HEK293 (cell line): Measurements from ENCODE around the gene PIGP.

ENCODE experiments used
- BCL11B ChIP-seq: fragments of 450-650 bp; formaldehyde crosslinking; IDR thresholded peaks from 2 replicates; pipeline ENCODE4 v1.5.1; 2016; ENCODE audit warnings: low read depth, missing biosample characterization, missing genetic modification characterization
- FEZF1 ChIP-seq: fragments of 450-650 bp; formaldehyde crosslinking; IDR thresholded peaks from 2 replicates; pipeline ENCODE4 v1.5.1; 2016; ENCODE audit warnings: missing biosample characterization, missing genetic modification characterization
- HOXA7 ChIP-seq: sonication (generic); formaldehyde crosslinking; IDR thresholded peaks from 2 replicates; pipeline ENCODE4 v1.8.1; 2022; ENCODE audit warnings: missing genetic modification reagents, borderline replicate concordance
- YY1 ChIP-seq: fragments of 450-650 bp; formaldehyde crosslinking; IDR thresholded peaks from 2 replicates; pipeline ENCODE4 v1.5.1; 2018; ENCODE audit warnings: missing biosample characterization, missing genetic modification characterization
- ZBTB8A ChIP-seq: fragments of 450-650 bp; formaldehyde crosslinking; IDR thresholded peaks from 2 replicates; pipeline ENCODE4 v1.5.1; 2016; ENCODE audit warnings: missing biosample characterization, missing genetic modification characterization
- ZNF114 ChIP-seq: fragments of 450-650 bp; formaldehyde crosslinking; IDR thresholded peaks from 2 replicates; pipeline ENCODE4 v1.5.0; 2017; ENCODE audit warnings: missing biosample characterization, missing genetic modification characterization
- ZNF155 ChIP-seq: fragments of 450-650 bp; formaldehyde crosslinking; IDR thresholded peaks from 2 replicates; pipeline ENCODE4 v1.5.1; 2016; ENCODE audit warnings: missing biosample characterization, missing genetic modification characterization
- ZNF211 ChIP-seq: fragments of 450-650 bp; formaldehyde crosslinking; IDR thresholded peaks from 2 replicates; pipeline ENCODE4 v1.5.1; 2016; ENCODE audit warnings: low read depth, missing biosample characterization, missing genetic modification characterization
- ZNF24 ChIP-seq: fragments of 450-650 bp; formaldehyde crosslinking; IDR thresholded peaks from 2 replicates; pipeline ENCODE4 v1.5.1; 2016; ENCODE audit warnings: missing biosample characterization, missing genetic modification characterization
- ZNF311 ChIP-seq: fragments of 450-650 bp; formaldehyde crosslinking; IDR thresholded peaks from 2 replicates; pipeline ENCODE4 v1.5.1; 2017; ENCODE audit warnings: missing biosample characterization, missing genetic modification characterization, borderline replicate concordance
- ZNF426 ChIP-seq: fragments of 450-650 bp; formaldehyde crosslinking; IDR thresholded peaks from 2 replicates; pipeline ENCODE4 v1.5.1; 2017; ENCODE audit warnings: missing biosample characterization, missing genetic modification characterization, mild to moderate bottlenecking, inconsistent platforms, moderate library complexity
- ZNF530 ChIP-seq: fragments of 450-650 bp; formaldehyde crosslinking; IDR thresholded peaks from 2 replicates; pipeline ENCODE4 v1.5.1; 2016; ENCODE audit warnings: low read depth, missing biosample characterization, missing genetic modification characterization
- ZNF544 ChIP-seq: fragments of 450-650 bp; formaldehyde crosslinking; IDR thresholded peaks from 2 replicates; pipeline ENCODE4 v1.5.0; 2017; ENCODE audit warnings: missing biosample characterization, missing genetic modification characterization
- ZNF624 ChIP-seq: fragments of 450-650 bp; formaldehyde crosslinking; IDR thresholded peaks from 2 replicates; pipeline ENCODE4 v1.5.1; 2017; ENCODE audit warnings: missing biosample characterization, missing genetic modification characterization
- ZNF664 ChIP-seq: fragments of 450-650 bp; formaldehyde crosslinking; IDR thresholded peaks from 2 replicates; pipeline ENCODE4 v1.5.1; 2016; ENCODE audit warnings: missing biosample characterization, missing genetic modification characterization
- ZNF670 ChIP-seq: fragments of 450-650 bp; formaldehyde crosslinking; IDR thresholded peaks from 2 replicates; pipeline ENCODE4 v1.5.1; 2016; ENCODE audit warnings: missing biosample characterization, missing genetic modification characterization, low read depth
- ZNF776 ChIP-seq: fragments of 450-650 bp; formaldehyde crosslinking; IDR thresholded peaks from 2 replicates; pipeline ENCODE4 v1.5.0; 2017; ENCODE audit warnings: missing biosample characterization, missing genetic modification characterization, borderline replicate concordance
- ZSCAN16 ChIP-seq: fragments of 450-650 bp; formaldehyde crosslinking; IDR thresholded peaks from 2 replicates; pipeline ENCODE4 v1.5.1; 2016; ENCODE audit warnings: missing biosample characterization, missing genetic modification characterization
- TF ChIP-seq, protein P1 (sequence below): fragments of 450-650 bp; formaldehyde crosslinking; IDR thresholded peaks from 2 replicates; pipeline ENCODE4 v1.5.1; 2016; ENCODE audit warnings: missing biosample characterization, missing genetic modification characterization, borderline replicate concordance
- TF ChIP-seq, protein P2 (sequence below): fragments of 450-650 bp; formaldehyde crosslinking; IDR thresholded peaks from 2 replicates; pipeline ENCODE4 v1.5.1; 2016; ENCODE audit warnings: missing biosample characterization, missing genetic modification characterization
- TF ChIP-seq, protein P3 (sequence below): fragments of 450-650 bp; formaldehyde crosslinking; optimal IDR thresholded peaks from 2 replicates; pipeline ENCODE3; 2016; ENCODE audit warnings: missing biosample characterization, mild to moderate bottlenecking, missing genetic modification characterization
- TF ChIP-seq, protein P4 (sequence below): fragments of 450-650 bp; formaldehyde crosslinking; IDR thresholded peaks from 2 replicates; pipeline ENCODE4 v1.5.1; 2016; ENCODE audit warnings: missing biosample characterization, missing genetic modification characterization
- TF ChIP-seq, protein P5 (sequence below): fragments of 450-650 bp; formaldehyde crosslinking; IDR thresholded peaks from 2 replicates; pipeline ENCODE4 v1.5.1; 2016; ENCODE audit warnings: missing biosample characterization, missing genetic modification characterization, borderline replicate concordance
- TF ChIP-seq, protein P6 (sequence below): fragments of 450-650 bp; formaldehyde crosslinking; IDR thresholded peaks from 2 replicates; pipeline ENCODE4 v1.5.1; 2016; ENCODE audit warnings: missing biosample characterization, missing genetic modification characterization

PIGP gene

DNA sequence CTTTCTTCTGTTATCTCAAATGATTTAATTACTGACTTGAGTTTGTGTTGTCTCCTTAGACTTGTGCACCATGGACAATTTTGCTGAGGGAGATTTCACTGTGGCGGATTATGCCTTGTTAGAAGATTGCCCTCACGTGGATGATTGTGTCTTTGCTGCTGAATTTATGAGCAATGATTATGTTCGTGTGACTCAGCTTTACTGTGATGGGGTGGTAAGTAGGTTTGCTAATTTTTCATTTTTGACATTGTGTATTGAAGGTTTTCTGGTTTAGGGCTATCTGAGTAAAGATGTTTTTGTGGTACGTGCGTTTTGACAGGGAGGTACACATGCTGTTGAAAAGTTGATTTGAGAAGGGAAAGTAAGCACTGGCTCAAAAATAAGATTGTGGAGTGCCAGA lies 14.3 kb upstream of the PIGP start (continued):
- TF ChIP-seq, protein P1, sequence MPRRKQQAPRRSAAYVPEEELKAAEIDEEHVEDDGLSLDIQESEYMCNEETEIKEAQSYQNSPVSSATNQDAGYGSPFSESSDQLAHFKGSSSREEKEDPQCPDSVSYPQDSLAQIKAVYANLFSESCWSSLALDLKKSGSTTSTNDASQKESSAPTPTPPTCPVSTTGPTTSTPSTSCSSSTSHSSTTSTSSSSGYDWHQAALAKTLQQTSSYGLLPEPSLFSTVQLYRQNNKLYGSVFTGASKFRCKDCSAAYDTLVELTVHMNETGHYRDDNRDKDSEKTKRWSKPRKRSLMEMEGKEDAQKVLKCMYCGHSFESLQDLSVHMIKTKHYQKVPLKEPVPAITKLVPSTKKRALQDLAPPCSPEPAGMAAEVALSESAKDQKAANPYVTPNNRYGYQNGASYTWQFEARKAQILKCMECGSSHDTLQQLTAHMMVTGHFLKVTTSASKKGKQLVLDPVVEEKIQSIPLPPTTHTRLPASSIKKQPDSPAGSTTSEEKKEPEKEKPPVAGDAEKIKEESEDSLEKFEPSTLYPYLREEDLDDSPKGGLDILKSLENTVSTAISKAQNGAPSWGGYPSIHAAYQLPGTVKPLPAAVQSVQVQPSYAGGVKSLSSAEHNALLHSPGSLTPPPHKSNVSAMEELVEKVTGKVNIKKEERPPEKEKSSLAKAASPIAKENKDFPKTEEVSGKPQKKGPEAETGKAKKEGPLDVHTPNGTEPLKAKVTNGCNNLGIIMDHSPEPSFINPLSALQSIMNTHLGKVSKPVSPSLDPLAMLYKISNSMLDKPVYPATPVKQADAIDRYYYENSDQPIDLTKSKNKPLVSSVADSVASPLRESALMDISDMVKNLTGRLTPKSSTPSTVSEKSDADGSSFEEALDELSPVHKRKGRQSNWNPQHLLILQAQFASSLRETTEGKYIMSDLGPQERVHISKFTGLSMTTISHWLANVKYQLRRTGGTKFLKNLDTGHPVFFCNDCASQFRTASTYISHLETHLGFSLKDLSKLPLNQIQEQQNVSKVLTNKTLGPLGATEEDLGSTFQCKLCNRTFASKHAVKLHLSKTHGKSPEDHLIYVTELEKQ (tag by site-specific recombination): no peak
- TF ChIP-seq ZNF670 (tag by site-specific recombination) (no peak), BCL11B (tag by site-specific recombination) (no peak), ZNF624 (no peak), ZNF211 (tag by site-specific recombination) (no peak), YY1 (tag by site-specific recombination) (no peak), ZNF530 (tag by site-specific recombination) (no peak), ZBTB8A (tag by site-specific recombination) (peak; percentile 38; the same call in 1 of the 2 replicates), ZNF426 (tag by site-specific recombination) (no peak), FEZF1 (peak; percentile 29; the same call in 1 of the 2 replicates), ZNF664 (peak; percentile 14; the same call in 1 of the 2 replicates), HOXA7 (CRISPR knock-in tag) (no peak), ZNF311 (tag by site-specific recombination) (no peak), ZSCAN16 (no peak), ZNF544 (no peak), ZNF114 (tag by site-specific recombination) (no peak), ZNF24 (tag by site-specific recombination) (no peak), ZNF155 (no peak), ZNF776 (tag by site-specific recombination) (no peak)
- TF ChIP-seq, protein P2, sequence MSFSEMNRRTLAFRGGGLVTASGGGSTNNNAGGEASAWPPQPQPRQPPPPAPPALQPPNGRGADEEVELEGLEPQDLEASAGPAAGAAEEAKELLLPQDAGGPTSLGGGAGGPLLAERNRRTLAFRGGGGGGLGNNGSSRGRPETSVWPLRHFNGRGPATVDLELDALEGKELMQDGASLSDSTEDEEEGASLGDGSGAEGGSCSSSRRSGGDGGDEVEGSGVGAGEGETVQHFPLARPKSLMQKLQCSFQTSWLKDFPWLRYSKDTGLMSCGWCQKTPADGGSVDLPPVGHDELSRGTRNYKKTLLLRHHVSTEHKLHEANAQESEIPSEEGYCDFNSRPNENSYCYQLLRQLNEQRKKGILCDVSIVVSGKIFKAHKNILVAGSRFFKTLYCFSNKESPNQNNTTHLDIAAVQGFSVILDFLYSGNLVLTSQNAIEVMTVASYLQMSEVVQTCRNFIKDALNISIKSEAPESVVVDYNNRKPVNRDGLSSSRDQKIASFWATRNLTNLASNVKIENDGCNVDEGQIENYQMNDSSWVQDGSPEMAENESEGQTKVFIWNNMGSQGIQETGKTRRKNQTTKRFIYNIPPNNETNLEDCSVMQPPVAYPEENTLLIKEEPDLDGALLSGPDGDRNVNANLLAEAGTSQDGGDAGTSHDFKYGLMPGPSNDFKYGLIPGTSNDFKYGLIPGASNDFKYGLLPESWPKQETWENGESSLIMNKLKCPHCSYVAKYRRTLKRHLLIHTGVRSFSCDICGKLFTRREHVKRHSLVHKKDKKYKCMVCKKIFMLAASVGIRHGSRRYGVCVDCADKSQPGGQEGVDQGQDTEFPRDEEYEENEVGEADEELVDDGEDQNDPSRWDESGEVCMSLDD (tag by site-specific recombination): no peak
- TF ChIP-seq, protein P3, sequence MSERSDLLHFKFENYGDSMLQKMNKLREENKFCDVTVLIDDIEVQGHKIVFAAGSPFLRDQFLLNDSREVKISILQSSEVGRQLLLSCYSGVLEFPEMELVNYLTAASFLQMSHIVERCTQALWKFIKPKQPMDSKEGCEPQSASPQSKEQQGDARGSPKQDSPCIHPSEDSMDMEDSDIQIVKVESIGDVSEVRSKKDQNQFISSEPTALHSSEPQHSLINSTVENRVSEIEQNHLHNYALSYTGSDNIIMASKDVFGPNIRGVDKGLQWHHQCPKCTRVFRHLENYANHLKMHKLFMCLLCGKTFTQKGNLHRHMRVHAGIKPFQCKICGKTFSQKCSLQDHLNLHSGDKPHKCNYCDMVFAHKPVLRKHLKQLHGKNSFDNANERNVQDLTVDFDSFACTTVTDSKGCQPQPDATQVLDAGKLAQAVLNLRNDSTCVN (tag by site-specific recombination): no peak
- TF ChIP-seq, protein P4, sequence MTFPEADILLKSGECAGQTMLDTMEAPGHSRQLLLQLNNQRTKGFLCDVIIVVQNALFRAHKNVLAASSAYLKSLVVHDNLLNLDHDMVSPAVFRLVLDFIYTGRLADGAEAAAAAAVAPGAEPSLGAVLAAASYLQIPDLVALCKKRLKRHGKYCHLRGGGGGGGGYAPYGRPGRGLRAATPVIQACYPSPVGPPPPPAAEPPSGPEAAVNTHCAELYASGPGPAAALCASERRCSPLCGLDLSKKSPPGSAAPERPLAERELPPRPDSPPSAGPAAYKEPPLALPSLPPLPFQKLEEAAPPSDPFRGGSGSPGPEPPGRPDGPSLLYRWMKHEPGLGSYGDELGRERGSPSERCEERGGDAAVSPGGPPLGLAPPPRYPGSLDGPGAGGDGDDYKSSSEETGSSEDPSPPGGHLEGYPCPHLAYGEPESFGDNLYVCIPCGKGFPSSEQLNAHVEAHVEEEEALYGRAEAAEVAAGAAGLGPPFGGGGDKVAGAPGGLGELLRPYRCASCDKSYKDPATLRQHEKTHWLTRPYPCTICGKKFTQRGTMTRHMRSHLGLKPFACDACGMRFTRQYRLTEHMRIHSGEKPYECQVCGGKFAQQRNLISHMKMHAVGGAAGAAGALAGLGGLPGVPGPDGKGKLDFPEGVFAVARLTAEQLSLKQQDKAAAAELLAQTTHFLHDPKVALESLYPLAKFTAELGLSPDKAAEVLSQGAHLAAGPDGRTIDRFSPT (tag by site-specific recombination): no peak
- TF ChIP-seq, protein P5, sequence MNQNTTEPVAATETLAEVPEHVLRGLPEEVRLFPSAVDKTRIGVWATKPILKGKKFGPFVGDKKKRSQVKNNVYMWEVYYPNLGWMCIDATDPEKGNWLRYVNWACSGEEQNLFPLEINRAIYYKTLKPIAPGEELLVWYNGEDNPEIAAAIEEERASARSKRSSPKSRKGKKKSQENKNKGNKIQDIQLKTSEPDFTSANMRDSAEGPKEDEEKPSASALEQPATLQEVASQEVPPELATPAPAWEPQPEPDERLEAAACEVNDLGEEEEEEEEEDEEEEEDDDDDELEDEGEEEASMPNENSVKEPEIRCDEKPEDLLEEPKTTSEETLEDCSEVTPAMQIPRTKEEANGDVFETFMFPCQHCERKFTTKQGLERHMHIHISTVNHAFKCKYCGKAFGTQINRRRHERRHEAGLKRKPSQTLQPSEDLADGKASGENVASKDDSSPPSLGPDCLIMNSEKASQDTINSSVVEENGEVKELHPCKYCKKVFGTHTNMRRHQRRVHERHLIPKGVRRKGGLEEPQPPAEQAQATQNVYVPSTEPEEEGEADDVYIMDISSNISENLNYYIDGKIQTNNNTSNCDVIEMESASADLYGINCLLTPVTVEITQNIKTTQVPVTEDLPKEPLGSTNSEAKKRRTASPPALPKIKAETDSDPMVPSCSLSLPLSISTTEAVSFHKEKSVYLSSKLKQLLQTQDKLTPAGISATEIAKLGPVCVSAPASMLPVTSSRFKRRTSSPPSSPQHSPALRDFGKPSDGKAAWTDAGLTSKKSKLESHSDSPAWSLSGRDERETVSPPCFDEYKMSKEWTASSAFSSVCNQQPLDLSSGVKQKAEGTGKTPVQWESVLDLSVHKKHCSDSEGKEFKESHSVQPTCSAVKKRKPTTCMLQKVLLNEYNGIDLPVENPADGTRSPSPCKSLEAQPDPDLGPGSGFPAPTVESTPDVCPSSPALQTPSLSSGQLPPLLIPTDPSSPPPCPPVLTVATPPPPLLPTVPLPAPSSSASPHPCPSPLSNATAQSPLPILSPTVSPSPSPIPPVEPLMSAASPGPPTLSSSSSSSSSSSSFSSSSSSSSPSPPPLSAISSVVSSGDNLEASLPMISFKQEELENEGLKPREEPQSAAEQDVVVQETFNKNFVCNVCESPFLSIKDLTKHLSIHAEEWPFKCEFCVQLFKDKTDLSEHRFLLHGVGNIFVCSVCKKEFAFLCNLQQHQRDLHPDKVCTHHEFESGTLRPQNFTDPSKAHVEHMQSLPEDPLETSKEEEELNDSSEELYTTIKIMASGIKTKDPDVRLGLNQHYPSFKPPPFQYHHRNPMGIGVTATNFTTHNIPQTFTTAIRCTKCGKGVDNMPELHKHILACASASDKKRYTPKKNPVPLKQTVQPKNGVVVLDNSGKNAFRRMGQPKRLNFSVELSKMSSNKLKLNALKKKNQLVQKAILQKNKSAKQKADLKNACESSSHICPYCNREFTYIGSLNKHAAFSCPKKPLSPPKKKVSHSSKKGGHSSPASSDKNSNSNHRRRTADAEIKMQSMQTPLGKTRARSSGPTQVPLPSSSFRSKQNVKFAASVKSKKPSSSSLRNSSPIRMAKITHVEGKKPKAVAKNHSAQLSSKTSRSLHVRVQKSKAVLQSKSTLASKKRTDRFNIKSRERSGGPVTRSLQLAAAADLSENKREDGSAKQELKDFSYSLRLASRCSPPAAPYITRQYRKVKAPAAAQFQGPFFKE (tag by site-specific recombination): no peak
- TF ChIP-seq, protein P6, sequence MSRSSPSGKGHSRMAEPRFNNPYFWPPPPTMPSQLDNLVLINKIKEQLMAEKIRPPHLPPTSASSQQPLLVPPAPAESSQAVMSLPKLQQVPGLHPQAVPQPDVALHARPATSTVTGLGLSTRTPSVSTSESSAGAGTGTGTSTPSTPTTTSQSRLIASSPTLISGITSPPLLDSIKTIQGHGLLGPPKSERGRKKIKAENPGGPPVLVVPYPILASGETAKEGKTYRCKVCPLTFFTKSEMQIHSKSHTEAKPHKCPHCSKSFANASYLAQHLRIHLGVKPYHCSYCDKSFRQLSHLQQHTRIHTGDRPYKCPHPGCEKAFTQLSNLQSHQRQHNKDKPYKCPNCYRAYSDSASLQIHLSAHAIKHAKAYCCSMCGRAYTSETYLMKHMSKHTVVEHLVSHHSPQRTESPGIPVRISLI (tag by site-specific recombination): no peak
